GM10266 (cell line): ENCODE data around the gene EIF2B2.

Experiments
- DNase-seq: peaks from one replicate; pipeline ENCODE4 v3.0.0; 2012; ENCODE audit errors: extremely low spot score
- TF ChIP-seq, protein P1 (sequence below): IDR thresholded peaks from 2 replicates; pipeline ENCODE4 v1.5.1; 2012; ENCODE audit warnings: mild to moderate bottlenecking, low read depth; ENCODE audit not compliant: control insufficient read depth, insufficient read depth; ENCODE audit errors: missing control alignments

EIF2B2 gene

DNA sequence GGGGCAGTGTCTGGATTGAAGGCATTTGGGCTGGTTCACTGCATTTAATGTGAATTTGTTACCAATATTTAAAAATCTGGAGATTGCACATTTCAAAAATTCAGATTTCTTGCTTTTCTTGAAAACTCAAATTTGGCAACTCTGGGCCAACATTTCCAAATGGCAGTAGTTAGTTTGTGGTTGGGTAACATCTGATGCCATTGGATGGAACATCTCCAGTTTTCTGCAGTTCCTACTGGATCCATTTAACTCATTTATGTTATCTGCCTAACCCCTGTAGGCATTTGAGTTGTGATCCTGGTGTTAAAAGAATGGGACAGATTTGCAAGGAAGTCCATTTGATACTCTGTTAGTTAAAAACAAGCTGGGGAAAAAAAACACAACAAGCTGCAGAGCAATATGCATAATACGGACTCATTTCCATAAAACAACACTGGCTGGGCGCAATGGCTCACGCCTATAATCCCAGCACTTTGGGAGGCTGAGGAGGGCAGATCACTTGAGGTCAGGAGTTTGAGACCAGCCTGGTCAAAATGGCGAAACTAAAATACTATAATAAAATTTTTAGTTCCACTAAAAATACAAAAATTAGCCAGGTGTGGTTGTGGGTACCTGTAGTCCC, 7.9 kb downstream of the EIF2B2 start:
- no peak for DNase-seq
- TF ChIP-seq, protein P1, sequence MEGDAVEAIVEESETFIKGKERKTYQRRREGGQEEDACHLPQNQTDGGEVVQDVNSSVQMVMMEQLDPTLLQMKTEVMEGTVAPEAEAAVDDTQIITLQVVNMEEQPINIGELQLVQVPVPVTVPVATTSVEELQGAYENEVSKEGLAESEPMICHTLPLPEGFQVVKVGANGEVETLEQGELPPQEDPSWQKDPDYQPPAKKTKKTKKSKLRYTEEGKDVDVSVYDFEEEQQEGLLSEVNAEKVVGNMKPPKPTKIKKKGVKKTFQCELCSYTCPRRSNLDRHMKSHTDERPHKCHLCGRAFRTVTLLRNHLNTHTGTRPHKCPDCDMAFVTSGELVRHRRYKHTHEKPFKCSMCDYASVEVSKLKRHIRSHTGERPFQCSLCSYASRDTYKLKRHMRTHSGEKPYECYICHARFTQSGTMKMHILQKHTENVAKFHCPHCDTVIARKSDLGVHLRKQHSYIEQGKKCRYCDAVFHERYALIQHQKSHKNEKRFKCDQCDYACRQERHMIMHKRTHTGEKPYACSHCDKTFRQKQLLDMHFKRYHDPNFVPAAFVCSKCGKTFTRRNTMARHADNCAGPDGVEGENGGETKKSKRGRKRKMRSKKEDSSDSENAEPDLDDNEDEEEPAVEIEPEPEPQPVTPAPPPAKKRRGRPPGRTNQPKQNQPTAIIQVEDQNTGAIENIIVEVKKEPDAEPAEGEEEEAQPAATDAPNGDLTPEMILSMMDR: no peak

DNA sequence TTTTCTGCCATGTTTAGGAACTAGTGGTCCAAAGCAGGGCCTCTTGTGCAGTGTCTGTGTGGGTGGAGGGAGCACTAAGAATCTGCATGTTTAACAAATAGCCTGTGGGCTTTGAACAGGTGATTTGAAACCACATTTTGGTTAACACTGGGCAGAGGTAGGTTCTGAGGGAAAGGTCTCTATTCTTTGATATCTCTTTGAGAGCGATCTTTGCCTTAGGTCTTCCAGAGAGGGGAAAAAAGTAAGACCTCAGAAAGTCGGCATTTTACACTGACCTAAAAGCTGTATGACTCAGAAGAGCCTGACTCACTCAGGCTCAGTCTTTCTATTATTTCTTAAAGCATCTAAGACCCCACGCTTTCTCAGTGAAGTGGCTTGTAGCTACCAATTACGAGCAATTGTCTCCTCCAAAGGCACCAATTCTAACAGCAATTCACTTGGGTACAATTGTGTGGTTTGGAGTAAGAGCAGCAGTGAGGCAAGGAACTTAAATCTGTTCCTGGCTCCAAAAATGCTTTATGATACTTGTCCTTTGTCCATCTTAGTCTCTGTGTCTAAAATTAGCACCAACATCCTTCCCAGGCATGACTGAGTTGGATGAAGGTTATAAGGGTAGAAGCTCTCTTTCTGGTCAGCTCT, 8.8 kb downstream of the EIF2B2 start:
- no peak for DNase-seq
- TF ChIP-seq, protein P1: no peak

DNA sequence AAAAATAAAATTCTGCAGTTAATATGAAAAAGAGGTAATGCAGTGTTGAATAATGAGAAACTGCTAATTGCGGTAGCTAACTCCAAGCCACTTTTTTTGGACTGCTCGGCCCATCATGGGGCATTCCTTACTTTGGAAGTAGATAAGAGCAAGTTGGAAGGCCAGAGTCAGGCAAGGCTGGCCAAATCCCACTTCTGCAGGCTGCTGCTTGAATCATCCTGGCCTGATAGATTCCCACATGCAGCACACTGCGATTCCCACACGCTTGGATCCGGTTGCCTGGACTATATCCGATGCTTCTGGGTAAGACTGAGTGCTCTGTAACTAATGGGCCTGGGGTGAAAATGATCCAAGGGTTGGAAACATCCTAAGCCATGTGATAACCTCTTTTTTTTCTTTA, 10.6 kb downstream of the EIF2B2 start:
- no peak for DNase-seq
- TF ChIP-seq, protein P1: no peak

DNA sequence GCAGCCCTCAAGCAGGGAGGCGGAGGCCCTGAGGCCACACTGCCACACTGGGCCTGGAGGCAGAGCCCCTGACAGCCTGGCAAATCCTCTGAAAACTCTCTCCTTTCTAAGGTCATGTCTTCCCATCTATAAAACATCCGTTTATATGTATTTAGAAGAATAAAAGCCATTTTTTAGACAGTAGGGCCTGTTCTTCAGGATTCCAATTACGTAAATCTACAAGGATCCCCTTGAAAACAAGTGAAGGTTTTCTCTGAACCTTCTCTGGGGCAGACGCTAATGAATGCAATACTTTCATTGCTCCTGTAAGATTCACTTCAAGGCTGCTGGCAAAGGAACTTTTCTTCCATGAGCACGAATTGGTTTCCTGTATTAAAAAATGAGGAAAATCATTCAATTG, 12.8 kb downstream of the EIF2B2 start:
- TF ChIP-seq, protein P1: no peak
- DNase-seq: no peak

DNA sequence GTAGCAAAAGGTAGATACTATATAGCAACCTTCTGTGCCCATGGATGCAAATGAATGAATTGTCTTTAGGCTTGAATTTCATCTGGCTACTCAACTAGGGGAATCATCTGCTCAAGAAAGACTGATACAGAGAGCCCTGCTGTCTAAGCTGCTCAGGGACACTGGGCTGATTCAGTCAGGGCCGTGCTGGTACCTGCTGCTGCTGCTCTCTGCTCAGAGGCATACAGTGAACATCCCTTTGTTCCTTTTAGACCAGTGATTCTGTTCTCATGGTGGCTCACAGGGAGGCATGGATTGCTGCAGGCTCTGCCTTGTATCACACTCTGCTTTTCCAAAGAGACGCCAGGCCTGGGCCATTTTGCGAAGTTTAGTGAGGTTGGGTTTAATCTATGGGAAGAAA, 14.1 kb downstream of the EIF2B2 start:
- TF ChIP-seq, protein P1: no peak
- no peak for DNase-seq

DNA sequence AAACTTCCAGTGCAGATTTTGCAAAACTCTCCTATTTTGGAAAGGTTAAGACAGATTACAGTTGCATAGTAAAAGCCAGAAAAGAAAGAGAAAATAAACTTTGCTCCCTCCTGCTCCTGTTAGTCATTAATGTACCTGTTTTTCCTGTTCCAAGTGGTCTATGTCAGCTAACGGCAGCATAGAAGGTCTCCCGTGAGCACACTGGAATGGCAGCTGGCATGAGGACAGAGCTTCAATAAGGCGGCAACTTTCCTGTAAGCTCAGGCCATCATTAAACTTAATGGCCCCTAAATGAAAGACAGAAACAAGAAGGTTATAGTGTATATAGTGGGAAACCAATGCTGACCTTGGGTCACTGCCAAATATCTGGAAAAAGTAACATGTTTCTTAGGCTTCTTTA, 16.0 kb downstream of the EIF2B2 start:
- no peak for DNase-seq
- TF ChIP-seq, protein P1: no peak

DNA sequence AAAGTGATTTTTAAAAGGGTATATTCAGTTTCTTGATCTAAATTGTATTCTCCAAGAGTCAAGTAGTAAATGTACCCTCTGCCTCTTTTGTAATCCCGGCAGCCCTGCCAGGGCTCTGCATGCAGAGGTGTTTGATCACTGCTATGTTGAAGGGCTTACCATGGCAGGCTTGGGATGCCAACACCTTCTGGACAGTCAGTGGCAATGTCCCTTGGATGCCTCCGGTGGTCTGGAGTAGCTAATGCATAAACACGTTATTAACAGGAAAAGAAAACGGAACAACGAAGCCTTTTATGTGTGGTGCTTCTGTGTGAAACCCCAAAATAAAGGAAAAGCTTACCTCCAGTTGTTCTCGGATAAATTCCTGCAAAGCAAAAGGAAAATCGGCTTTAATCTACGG, 19.9 kb downstream of the EIF2B2 start:
- no peak for DNase-seq
- TF ChIP-seq, protein P1: no peak
